HG03520 (cell line): ENCODE data around the gene IL36RN.
"Not testable (repeated sequence)": the region's sequence is repeated elsewhere in the genome, so short reads cannot be mapped to it uniquely, and the experiment has no call there.

Experiments
- ATAC-seq: cut with Tn5 transposase; IDR thresholded peaks from one replicate; pipeline ENCODE4 v1.9.1; 2021; ENCODE audit warnings: mild to moderate bottlenecking, moderate library complexity; ENCODE audit not compliant: unreplicated experiment

The IL36RN gene

GRCh38 chr2:113072584-113072983 is 13.6 kb downstream of the IL36RN start:
- no peak for ATAC-seq

GRCh38 chr2:113073325-113073834 is 14.4 kb downstream of the IL36RN start:
- ATAC-seq: no peak

- no peak for ATAC-seq
Measured at GRCh38 chr2:113075030-113075429, 16.0 kb downstream of the IL36RN start.

- ATAC-seq: no peak
Measured at GRCh38 chr2:113075600-113075999, 16.6 kb downstream of the IL36RN start.

DNA sequence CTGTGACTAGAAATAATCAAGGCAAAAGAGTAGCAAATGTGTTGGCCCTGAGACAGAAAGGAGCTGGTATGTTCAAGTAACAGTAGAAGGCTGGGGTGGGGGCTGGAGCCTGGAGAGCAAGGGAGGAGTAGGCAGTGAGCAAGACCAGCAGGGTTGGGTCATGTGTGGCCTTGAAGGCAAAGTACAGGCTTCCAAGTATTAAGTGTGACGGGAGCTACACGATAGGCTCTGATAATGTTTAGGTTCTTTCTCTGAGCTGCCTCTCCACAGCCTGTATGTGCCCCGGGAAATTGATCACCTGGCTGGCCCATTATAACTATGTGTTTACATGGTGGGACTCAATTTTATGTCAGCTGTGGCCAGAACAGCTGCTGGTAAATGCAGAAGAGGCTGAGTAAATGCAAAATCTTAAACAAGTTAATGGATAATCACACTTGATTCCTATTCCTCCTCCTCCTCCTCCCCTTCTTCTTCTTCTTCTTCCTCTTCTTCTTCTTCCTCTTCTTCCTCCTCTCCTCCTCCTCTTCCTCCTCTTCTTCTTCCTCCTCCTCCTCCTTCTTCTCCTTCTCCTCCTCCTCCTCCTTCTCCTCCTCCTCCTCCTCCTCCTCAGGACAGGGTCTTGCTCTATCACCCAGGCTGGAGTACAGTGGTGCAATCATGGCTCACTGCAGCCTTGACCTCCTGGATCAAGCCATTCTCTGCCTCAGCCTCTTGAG is 18.1 kb downstream of the IL36RN start:
- no peak for ATAC-seq

GRCh38 chr2:113077921-113078320 is 18.9 kb downstream of the IL36RN start:
- ATAC-seq: no peak

GRCh38 chr2:113078350-113078839 is 19.4 kb downstream of the IL36RN start:
- ATAC-seq: no peak

GRCh38 chr2:113079131-113079530 is 20.1 kb downstream of the IL36RN start:
- no peak for ATAC-seq

DNA sequence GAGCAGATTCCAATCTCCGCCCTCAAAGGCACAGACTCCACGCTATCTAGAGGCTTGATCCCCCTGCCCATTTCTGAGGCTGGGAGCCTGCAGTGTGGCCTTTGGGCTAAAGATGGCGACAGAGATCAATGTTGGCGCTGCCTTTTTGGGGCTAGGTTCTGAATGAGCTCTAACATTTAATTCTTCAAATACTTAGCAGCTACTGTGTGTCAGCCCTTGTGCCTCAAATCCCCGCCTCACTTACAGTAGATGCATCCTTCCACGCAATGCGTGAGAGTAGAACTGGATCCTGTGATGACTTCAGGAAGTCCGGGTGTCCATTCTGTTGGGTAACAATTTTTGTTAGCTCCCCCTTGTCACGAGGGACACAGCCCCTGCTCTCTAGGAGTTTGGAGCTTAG is 21.1 kb downstream of the IL36RN start:
- no peak for ATAC-seq

DNA sequence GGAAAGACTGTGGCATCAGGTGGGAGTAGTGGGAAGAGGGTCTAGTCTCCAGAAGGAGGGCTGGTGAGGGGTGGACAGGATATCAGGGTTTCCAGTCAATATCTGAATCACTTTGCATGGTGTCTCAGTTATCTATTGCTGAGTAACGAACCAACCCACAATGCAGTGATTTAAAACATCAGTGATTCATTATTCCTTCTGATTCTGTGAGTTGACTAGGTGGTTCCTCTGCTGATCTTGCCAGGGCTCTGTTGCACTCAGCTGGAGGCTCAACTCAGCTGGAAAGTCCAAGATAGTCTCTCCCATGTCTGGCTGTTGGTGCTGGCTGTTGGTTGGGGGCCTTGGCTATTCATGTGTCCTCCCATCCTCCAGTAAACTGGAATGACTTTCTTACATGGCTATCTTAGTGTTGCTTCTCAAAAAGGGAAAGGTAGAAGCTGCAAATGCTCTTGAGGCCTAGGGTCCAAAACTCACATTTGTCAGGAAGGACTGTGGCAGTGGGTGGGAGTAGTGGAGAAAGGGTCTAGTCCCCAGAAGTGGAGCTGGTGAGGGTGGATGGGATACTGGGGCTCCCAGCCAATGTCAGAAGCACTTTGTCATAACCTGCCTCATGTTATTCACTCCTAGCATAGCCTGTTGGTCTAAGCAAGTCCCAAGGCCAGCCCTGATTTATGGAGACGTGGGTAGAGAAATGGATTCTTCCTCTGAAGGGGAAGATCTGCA is 22.7 kb downstream of the IL36RN start:
- ATAC-seq: no peak

DNA sequence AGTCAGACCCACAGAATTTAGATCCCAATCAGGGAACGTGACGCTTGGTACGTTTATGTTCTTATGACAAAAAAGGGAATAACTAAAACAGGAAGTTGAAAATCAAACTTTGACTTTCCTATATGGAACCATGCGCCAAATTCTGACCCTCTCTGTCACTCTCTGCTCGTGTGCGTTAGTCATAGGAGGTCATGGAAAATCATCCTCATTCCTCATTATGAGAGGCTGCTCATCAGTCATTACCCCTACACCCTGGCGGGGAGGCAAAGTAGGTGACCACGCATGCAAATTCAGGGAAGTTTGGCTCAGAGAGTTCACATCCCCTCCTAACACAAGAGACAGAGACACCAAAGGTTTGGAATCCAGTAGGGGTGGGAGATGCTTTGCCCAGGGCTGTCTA is 24.3 kb downstream of the IL36RN start:
- no peak for ATAC-seq

GRCh38 chr2:113084249-113085000 is 25.4 kb downstream of the IL36RN start:
- ATAC-seq: no peak

DNA sequence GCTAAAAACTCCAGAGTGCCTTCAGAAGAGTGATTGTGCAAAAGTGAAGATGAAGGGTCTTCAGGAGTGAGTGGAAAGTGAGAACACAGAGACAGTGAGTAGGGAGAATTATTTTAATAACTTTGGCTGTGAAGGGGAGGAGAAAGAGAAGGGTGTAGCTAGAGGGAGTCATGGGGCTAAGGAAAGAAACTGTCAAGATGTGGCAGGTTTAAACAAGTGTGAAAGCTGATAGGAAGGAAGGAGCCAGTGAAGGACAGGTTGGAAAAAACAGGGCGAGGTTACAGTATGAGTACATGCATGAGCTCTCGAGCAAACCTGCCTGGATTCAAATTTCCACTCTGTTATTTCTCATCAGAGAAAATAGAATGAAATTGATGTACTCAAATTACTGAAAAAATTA is 26.5 kb downstream of the IL36RN start:
- no peak for ATAC-seq

DNA sequence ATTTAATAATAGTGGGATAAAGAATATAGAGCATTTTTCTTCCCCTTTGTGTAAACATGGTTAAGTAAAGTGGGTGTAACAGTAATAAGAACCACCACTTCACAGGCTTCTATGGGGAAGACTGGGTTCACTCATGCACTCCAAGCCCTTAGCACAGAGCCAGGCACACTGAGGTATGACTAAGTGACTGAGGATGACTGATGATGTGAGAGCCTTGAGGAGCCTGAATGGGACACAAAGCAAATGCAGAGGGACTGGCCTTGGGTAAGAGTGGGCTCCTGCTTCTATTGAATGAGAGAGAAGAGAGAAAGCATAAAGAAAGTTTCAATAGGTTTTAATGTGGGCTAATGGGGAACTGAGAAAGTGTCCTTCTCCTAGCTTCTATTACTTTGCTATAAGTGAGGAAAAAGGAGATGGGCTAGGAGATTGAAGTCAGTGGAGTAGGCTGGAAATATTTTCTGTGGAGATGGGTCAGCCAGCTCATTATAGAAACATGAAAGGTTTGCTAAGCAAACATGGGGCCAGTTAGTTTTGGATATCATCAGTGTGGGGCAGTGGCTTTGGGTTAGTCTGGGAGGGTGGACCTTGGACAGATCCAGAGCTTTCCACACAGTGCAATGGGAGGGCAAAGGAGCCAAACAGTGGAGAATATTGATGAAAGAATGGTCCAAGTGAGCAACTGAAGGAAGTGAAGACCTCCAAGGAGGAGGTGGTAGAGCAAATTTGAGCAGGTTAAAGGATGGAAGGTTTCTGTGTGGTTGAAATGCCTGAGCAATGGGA is 29.4 kb downstream of the IL36RN start:
- no peak for ATAC-seq

- ATAC-seq: no peak
Measured at GRCh38 chr2:113089916-113090315, 30.9 kb downstream of the IL36RN start.

- no peak for ATAC-seq
Measured at GRCh38 chr2:113091231-113091896, 32.4 kb downstream of the IL36RN start.

DNA sequence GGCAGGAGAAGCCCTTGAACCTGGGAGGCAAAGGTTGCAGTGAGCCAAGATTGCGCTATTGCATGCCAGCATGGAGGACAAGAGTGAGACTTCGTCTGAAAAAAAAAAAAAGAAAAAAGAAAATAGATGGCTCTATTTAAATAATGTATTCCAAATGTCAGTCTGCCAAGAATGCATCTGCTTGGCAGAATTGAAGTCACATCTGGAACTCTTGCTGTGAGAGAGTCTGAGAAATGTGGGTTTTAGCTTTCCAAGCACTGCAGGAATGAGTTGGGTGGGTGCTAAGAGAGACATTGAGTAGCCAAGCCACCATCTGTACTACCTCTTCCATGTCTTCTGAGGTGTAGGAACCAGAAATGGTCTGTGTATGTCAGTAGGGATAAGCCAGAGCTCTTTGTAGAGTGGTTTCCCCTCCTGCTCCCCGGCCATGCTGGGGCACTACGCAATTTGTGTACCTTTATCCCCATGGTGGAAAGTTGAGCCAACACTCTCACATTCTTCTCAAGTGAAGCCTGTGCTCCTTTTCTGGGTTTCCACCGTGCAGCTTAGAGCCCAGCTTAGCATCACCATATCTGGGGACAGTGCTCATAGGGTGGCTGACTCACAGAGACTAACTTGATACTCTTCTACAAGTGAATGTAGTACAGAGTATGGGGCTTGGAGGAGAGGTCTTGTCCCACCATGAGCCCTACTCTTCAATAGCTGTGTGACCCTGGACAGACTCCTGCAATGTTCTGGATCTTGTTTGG is 34.0 kb downstream of the IL36RN start:
- ATAC-seq: no peak

DNA sequence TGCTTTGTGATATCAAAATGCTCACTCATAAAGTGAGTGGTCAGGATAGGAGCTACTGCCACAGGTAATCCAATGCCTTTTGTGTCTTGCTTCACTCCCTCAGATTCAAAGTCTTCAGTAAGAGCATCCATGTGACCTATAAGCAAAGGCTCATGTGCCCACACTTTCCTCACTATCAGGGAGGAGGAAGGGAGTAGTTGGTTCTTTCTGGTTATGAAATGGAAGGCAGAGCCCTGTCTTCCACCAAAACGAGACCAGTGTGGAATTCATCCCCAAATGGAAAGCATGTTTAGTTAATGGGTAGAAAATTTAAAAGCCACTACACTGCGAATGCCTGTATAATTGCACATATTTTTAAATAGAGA is 34.6 kb downstream of the IL36RN start:
- ATAC-seq: no peak

DNA sequence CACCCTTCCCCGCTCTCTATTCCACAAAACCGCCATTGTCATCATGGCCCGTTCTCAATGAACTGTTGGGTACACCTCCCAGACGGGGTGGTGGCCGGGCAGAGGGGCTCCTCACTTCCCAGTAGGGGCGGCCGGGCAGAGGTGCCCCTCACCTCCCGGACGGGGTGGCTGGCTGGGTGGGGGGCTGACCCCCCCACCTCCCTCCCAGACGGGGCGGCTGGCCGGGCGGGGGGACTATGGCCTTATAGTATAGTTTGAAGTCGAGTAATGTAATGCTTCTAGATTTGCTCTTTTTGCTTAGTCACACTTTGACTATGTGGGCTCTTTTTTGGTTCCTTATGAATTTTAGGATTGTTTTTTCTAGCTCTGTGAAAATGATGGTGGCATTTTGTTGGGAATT is 37.3 kb downstream of the IL36RN start:
- not testable (repeated sequence) for ATAC-seq
